ENCODE data around the gene CDH12. TPM values are rescaled to one million over a fixed set of nuclear protein-coding genes. Genes with fewer than 3 reads are reported as not detected.

Gene CDH12
- total RNA-seq, 1 experiment from 2014 or later = not detected

DNA sequence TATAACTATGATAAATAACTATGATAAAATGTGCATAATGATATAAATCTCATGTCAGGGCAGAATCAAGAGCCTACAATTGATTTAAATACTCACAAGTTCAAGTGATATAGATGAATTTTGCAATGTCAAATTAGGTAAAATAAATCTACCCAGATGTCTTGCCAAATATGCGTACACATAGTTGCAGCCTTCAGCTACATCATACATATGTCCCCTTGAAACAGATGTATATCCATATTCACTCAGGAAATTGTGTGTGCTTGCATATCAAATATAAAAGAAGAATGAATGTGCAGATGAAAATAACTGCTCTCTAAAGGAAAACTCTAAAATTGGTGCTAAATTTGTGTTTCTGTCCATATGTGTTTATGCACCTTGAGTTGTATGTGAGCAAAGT lies 130.7 kb downstream of the CDH12 start:
- H4K20me1 ChIP-seq (ENCODE audit: insufficient read depth) = no peaks in the 10 kb centered on the region
- no peak overlapping the region for H3K4me2 ChIP-seq (ENCODE audit: low read length)
- H3K4me1 ChIP-seq (ENCODE audit: control insufficient read depth in 1 of 2, insufficient read depth in 2 of 2, low read length in 2 of 2) = no peaks in the 10 kb centered on the region
- no peak for ATAC-seq
- no peak overlapping the region for H3K9ac ChIP-seq (ENCODE audit: low read length)
- H3K36me3 ChIP-seq (ENCODE audit: control insufficient read depth in 1 of 2, insufficient read depth in 2 of 2, low read length in 2 of 2) = no peaks in the 10 kb centered on the region
- POLR2A ChIA-PET = no interaction called here
- no peaks in the 10 kb centered on the region for H3K79me2 ChIP-seq (ENCODE audit: insufficient read depth, low read length)
- H3K9me2 ChIP-seq (ENCODE audit: insufficient read depth) = no peaks in the 10 kb centered on the region
- DNase-seq (ENCODE audit: low read depth, low spot score) = no peak
- no peaks in the 10 kb centered on the region for H3K27me3 ChIP-seq (ENCODE audit: insufficient read depth, low read length)
- BruUV-seq (replicated peaks) = no TSS peak
- TF ChIP-seq ZFX (IDR thresholded peaks at IDR 0.05) = no peak
- TF ChIP-seq TCF7L2 (IDR thresholded peaks at IDR 0.05; ENCODE audit: borderline replicate concordance, extremely low read depth, insufficient read depth, insufficient read length) = no peak
- TF ChIP-seq, protein P1, sequence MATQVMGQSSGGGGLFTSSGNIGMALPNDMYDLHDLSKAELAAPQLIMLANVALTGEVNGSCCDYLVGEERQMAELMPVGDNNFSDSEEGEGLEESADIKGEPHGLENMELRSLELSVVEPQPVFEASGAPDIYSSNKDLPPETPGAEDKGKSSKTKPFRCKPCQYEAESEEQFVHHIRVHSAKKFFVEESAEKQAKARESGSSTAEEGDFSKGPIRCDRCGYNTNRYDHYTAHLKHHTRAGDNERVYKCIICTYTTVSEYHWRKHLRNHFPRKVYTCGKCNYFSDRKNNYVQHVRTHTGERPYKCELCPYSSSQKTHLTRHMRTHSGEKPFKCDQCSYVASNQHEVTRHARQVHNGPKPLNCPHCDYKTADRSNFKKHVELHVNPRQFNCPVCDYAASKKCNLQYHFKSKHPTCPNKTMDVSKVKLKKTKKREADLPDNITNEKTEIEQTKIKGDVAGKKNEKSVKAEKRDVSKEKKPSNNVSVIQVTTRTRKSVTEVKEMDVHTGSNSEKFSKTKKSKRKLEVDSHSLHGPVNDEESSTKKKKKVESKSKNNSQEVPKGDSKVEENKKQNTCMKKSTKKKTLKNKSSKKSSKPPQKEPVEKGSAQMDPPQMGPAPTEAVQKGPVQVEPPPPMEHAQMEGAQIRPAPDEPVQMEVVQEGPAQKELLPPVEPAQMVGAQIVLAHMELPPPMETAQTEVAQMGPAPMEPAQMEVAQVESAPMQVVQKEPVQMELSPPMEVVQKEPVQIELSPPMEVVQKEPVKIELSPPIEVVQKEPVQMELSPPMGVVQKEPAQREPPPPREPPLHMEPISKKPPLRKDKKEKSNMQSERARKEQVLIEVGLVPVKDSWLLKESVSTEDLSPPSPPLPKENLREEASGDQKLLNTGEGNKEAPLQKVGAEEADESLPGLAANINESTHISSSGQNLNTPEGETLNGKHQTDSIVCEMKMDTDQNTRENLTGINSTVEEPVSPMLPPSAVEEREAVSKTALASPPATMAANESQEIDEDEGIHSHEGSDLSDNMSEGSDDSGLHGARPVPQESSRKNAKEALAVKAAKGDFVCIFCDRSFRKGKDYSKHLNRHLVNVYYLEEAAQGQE (IDR thresholded peaks at IDR 0.05; ENCODE audit: low read depth) = no peak
- TF ChIP-seq JUND (IDR thresholded peaks at IDR 0.05) = no peak
- no peak for TF ChIP-seq CEBPB (IDR thresholded peaks at IDR 0.05; ENCODE audit: low read depth)
- no peak for TF ChIP-seq CBX3 (IDR thresholded peaks at IDR 0.05; ENCODE audit: low read depth)
- no peak for TF ChIP-seq POLR2AphosphoS5 (IDR thresholded peaks at IDR 0.05; ENCODE audit: low read depth, low read length)
- no peak for TF ChIP-seq FOSL1 (IDR thresholded peaks at IDR 0.05; ENCODE audit: low read depth)
- H3K9me3 ChIP-seq (ENCODE audit: control insufficient read depth in 1 of 2, insufficient read depth in 1 of 2, low read depth in 1 of 2, low read length in 2 of 2) = peaks cover 14 to 18% of the 10 kb centered on the region in 2 experiments; a peak in 2 of 4 replicates
- intact Hi-C loops (cut with micrococcal nuclease) = no loop called here
- RAD21 ChIA-PET (ENCODE audit: low non-redundant PET in 1 of 2, low total read pairs in 2 of 2, uncharacterized antibody in 2 of 2, unreplicated experiment in 2 of 2) = no interaction called here
- CTCF ChIA-PET = no interaction called here
- H3K4me3 ChIP-seq (replicated peaks in 1 of 2; ENCODE audit: low read depth in 1 of 2, low read length in 2 of 2) = no peak overlapping the region
- H3K27ac ChIP-seq (ENCODE audit: low read depth, low read length) = no peak overlapping the region
- no peak overlapping the region for H2AFZ ChIP-seq (ENCODE audit: low read depth, low read length, poor library complexity, severe bottlenecking)

DNA sequence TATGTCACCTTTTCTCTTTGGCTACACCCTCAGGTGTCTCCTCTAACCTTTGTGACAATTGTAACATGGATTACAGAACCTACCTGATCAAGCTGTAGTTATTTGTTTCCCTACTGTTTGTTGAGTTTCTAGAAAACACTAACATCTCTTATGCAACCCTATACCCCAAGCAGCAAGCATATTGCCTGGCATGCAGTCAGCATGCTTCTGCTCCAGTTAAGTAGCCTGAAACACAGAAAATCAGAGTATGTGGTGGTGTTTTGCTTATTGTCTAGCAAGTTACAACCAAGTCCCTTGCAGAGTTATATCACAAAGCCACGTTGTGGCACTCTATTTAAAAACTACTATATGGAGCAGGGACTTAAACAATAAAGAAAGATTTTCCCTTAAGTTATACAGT lies 131.1 kb downstream of the CDH12 start:
- Histone ChIP-seq H3K27ac (ENCODE audit: low read depth, low read length) (no peak overlapping the region), H3K9me3 (ENCODE audit: control insufficient read depth in 1 of 2, insufficient read depth in 1 of 2, low read depth in 1 of 2, low read length in 2 of 2) (peaks cover 14 to 18% of the 10 kb centered on the region in 2 experiments; a peak in 2 of 4 replicates), H3K36me3 (ENCODE audit: control insufficient read depth in 1 of 2, insufficient read depth in 2 of 2, low read length in 2 of 2) (no peaks in the 10 kb centered on the region), H3K9me2 (ENCODE audit: insufficient read depth) (no peaks in the 10 kb centered on the region), H3K79me2 (ENCODE audit: insufficient read depth, low read length) (no peaks in the 10 kb centered on the region), H4K20me1 (ENCODE audit: insufficient read depth) (no peaks in the 10 kb centered on the region), H3K4me2 (ENCODE audit: low read length) (no peak overlapping the region), H3K27me3 (ENCODE audit: insufficient read depth, low read length) (no peaks in the 10 kb centered on the region), H3K4me1 (ENCODE audit: control insufficient read depth in 1 of 2, insufficient read depth in 2 of 2, low read length in 2 of 2) (no peaks in the 10 kb centered on the region), H3K4me3 (replicated peaks in 1 of 2; ENCODE audit: low read depth in 1 of 2, low read length in 2 of 2) (no peak overlapping the region), H2AFZ (ENCODE audit: low read depth, low read length, poor library complexity, severe bottlenecking) (no peak overlapping the region), H3K9ac (ENCODE audit: low read length) (no peak overlapping the region)
- intact Hi-C loops (cut with micrococcal nuclease) = no loop called here
- DNase-seq (ENCODE audit: low read depth, low spot score) (no peak), ATAC-seq (no peak)
- RAD21 ChIA-PET (ENCODE audit: low non-redundant PET in 1 of 2, low total read pairs in 2 of 2, uncharacterized antibody in 2 of 2, unreplicated experiment in 2 of 2) = no interaction called here
- POLR2A ChIA-PET = no interaction called here
- no TSS peak for BruUV-seq (replicated peaks)
- TF ChIP-seq SP1 (IDR thresholded peaks at IDR 0.05; ENCODE audit: low read depth) = no peak
- no peak for TF ChIP-seq ELF1 (IDR thresholded peaks at IDR 0.05; ENCODE audit: borderline replicate concordance, low read depth)
- TF ChIP-seq, protein P2, sequence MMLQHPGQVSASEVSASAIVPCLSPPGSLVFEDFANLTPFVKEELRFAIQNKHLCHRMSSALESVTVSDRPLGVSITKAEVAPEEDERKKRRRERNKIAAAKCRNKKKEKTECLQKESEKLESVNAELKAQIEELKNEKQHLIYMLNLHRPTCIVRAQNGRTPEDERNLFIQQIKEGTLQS (IDR thresholded peaks at IDR 0.05) = no peak
- TF ChIP-seq EZH2 (IDR thresholded peaks at IDR 0.05) = no peak
- no peak for TF ChIP-seq FOSL1 (IDR thresholded peaks at IDR 0.05; ENCODE audit: low read depth)
- no peak for TF ChIP-seq RAD21 (IDR thresholded peaks at IDR 0.05; ENCODE audit: low read depth)
- TF ChIP-seq EGR1 (IDR thresholded peaks at IDR 0.05; ENCODE audit: low read depth) = no peak
- TF ChIP-seq JUND (IDR thresholded peaks at IDR 0.05) = no peak
- CTCF ChIA-PET = no interaction called here
